HG02571 (cell line): ENCODE results near the gene SNAI1.
"Not testable (repeated sequence)": the region's sequence is repeated elsewhere in the genome, so short reads cannot be mapped to it uniquely, and the experiment has no call there.

Experiments used
- ATAC-seq: cut with Tn5 transposase; IDR thresholded peaks from one replicate; pipeline ENCODE4 v1.9.1; 2021; ENCODE audit warnings: mild to moderate bottlenecking, moderate library complexity; ENCODE audit not compliant: unreplicated experiment

The SNAI1 gene

DNA sequence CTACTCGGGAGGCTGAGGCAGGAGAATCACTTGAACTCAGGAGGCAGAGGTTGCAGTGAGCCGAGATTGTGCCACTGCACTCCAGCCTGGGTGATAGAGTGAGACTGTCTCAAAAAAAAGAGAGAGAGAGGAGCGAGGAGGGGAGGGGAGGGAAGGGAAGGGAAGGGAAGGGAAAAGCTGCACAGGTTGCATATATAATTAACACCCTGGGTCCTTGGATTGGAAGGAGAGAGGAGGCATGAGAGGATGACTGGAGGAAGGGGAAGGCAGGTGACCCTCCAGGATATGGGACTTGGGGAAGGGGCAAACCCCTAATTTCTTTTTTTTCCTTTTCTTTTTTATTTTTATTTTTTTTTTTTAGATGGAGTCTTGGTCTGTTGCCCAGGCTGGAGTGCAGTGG is 28.8 kb downstream of the SNAI1 start:
- not testable (repeated sequence) for ATAC-seq

DNA sequence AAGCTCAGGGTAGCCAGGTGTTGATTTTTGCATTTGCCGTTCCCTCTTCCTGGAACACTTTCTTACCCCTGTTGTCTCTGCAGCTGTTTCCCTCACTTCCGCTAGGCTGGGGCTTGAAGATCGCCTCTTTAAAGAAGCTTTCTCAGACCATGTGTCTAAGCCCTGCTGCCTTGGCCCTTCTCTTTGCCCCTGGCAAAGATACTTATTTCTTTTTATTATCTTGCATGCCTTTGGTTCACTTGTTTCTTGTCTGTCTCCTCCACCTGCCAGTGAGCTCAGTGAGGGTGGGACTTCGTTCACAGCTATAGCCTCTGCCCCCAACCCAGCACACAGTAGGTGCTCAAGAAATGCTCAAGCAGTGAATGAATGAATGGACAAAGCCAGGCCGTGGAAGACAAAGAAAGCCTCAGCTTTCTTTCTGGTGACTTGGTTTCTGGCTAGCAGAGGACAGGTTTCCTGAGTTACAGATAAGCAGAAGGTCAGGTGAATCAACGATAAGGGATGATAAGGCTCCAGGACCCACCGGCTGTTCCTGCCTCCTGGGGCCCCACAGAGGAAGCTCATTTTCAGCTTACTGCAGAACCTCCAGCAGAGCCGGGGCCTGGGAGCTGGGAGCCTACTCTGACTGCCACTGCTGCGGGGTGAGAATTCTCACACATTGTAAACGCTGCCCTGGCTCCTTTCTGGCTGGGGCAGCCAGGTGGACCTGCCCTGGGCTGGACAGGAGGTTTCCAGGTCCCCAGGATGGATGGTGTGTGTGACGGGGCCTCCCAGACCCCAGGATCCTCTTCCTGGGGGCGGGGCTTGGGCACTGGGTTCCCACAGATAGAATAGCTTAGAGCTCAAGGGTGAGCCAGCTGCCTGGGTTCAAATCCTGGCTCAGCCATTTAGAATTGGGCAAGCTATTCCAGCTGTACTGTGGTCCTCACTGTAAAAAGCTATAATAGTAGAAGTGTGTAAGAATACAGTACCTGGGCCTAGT is 29.8 kb downstream of the SNAI1 start:
- ATAC-seq = no peak

DNA sequence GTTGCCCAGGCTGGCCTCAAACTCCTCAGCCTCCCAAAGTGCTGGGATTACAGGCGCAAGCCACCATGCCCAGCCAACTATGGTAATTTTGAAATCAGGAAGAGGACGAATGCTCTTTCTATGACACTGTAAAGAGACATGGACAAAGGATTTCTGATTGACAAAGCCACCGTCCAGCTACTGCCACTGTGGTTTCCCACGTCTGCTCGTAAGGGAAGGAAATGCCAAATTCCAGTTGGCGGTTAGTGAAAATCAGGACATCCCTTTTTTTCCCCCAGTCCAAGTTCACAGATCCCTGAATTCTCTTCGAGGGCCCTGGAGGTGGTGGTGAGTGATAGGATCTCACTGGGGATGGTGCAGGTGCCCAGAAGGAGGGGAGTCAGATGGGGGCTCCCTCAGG is 31.2 kb downstream of the SNAI1 start:
- no peak for ATAC-seq

DNA sequence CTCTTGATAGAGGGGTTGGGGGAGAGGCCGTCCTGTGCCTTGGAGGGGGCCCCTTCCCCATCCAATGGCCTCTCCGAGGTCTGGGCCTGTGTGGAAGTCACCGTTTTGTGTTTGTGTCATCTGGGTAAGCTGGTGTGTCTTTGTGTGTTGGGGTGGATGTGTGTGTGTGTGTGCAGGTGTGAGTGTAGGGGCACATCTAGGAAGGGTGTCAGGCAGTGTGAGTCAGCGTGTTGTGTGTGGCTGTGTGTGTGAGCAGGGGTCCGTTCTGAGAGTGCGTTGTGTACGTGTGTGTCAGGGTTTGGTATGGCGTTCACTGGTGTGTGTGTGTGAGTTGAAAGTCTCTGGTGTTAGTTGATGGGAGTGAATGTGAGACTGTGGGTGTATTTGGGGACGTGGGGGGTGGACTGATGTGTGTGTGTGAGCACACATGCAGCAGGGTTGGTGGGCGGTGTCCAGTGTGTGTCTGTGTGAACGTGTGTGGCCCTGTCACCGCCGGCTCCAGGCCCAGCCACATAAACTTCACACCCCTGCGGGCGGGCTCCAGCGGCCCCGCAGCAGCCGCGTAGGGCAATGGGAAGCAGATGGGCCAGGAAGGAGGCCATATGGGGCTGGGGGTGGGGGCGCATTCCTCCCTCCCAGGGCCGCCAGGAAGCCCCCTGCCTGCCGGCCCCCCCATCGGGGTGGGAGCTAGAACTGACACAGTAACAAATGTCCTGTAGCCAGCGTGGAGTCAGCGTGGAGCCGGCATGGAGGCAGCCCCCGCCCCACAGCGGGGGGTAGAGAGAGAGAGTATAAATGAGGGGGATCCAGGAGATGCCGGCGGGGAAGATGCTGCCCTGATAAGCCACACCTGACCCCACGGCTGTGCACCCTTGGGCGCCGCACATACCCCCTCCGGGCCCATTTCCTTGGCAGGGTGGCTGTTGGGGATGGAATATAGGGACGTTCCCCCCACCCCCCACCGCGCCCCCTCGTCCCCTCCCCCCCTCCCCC is 32.1 kb downstream of the SNAI1 start:
- no peak for ATAC-seq

DNA sequence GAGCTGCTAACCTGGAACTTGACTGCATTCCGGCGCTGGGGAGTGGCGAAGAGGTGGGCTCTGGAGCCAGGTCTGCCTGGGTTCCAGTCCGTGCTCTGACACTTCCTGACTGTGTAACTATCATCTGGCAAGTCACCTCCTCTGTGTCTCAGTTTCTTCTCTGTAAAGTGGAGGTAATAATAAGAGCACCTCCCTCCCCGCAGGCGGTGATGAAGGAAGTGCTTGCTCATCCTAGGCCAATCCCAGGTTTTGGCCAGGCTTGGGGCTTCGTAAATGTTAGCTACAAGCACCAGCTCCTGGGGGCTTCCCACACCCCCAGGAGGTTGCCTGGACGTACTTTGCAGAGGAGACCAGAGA is 32.8 kb downstream of the SNAI1 start:
- ATAC-seq = no peak

DNA sequence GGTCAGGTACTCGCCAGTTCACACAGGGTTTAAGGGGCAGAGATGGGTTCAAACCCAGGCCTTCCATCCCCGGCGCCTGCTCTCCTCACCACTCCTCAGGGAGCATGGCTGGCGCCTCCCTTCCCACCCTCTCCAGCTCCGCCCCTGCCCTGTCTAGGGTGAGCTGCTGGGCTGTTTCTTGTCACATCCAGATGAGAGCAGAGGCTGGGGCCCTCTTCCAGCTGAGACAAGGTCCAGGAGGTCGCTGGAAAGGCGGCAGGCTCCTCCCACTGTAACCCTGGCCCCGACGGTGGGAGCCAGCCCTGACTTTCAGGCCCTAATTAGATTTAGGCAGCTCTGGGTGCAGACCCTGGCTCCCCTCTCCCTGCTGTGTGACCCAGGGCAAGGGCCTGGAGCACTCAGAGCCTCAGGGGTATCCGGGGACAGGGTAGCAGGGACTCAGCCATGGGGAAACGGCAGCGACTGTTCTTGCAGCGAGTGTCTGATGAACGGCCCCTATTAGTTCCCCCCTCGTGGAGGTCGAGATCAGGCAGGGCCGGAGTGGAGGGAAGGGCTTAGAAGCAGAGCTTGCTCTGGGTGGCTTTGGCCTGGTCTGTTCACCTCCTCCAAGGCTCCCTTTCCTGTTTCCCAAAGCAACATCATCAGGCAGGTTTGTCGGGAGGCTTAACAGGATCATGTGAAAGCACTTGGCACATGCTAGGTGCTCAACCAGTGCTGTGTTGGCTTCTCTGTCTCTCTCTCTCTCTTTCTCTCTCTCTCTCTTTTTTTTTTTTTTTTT is 33.4 kb downstream of the SNAI1 start:
- no peak for ATAC-seq

DNA sequence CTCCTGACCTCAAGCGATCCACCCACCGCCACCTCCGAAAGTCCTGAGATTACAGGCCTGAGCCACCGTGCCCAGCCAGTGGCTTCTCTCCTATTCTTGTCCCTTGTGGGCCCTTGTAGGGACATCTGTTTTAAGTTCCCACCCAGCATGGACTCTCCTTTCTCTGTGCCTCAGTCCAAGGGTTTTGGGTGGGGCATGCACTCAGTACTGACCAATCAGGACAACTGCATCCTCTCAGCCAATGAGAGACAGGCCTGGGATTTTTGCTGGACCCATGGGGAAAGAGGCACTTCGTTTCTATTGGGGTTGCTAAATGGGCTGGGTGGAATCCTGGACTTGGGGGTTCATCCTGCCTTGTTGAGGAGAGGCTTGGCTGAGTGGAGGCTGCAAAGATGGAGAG is 34.4 kb downstream of the SNAI1 start:
- no peak for ATAC-seq

DNA sequence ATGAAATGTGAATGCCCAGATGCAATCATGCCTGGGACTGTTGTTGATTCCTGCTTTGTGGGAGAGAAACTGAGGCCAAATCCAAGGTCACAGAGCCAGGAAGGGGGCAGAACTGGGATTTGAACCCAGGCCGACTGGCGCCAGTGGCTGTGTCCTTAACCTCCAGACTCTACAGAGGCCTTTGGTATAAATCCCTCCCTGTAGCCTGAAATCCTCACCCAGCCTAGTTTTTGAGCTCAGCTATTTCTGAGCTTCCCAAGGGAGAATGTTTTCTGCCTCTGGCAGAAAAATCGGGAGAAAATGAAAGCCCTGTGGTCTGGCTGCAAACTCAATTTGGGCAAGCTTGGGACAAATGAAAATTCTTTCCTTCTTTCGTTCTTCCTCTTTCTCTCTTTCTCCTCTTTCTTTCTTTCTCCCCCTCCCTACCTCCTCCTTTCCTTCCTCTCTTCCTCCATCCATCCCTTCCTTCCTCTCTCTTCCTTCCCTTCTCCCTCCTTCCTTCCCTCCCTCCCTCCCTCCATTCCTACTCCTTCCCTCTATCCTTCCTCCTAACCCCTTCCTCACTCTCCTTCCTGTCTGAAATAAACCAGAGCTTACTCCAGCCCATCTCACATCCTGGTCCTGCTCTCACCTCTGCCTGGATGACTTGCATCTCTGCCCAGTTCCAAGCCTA is 34.9 kb downstream of the SNAI1 start:
- ATAC-seq = no peak

DNA sequence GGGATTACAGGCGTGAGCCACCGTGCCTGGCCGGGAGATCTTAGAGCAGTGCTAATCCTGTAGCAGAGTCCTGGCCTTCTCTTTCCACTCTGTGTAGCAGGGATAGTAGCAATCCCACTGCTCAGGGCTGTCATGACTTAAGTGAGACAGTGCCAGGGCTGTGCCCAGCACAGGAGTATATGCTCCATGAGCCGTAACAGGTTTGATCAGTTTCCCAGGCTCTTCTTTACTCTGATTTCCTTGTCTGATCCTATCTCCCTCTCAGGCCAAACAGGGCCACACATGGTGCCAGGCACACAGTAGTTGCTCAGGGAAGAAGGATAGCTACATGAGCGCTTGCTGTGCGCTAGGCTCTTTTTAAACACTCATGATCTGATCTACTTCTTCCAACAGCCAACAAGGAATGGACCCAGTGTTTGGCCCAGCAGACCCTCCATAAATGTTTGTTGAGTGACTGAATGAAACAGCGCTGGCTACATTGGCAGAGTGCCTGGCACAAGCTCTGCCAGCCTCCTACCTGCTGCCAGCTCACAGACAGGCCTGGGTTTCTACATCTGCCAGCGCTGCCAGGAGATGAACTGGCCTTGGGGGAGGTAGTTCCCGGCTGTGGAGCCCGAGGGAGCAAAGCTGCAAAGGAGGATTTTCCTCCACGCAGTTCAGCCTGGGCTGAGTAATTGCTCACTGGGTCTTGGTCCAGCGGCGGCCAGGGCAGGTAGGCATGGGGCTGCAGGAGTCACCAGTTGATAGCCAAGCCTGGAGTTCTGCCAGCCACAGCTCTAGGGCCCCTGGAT is 36.9 kb downstream of the SNAI1 start:
- no peak for ATAC-seq

DNA sequence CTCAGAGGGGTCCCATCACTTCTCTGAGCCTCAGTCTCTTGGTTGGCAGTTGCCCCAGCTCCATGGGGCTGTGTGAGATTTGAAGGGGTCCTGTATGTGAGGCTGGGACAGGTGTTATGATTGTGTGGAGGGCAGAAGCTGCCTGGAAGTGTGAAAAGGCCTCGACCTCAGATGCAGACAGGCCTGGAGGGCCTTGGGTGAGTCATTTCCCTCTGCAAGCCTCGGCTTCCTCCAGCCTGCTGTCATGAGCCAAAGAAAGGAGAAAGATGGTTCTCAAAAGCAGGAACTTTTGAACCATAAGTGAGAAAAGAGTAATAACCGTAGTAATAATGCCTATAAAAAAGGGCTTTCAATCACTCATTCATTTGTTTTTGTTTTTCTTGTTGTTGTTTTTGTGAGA is 37.5 kb downstream of the SNAI1 start:
- ATAC-seq = no peak

DNA sequence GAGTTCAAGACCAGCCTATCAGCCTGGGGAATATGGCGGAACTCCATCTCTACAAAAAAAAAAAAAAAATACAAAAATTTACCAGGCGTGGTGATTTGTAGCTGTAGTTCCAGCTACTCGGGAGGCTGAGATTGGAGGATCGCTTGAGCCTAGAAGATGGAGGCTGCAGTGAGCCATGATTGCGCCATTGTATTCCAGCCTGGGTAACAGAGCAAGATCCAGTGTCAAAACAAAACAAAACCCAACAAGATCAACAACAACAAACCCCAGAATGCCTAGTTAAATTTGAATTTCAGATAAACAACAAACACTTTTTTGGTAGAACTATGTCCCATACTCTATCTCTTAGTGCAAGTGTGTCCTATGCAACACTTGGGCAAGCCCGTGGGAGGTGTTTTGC is 39.9 kb downstream of the SNAI1 start:
- no peak for ATAC-seq

DNA sequence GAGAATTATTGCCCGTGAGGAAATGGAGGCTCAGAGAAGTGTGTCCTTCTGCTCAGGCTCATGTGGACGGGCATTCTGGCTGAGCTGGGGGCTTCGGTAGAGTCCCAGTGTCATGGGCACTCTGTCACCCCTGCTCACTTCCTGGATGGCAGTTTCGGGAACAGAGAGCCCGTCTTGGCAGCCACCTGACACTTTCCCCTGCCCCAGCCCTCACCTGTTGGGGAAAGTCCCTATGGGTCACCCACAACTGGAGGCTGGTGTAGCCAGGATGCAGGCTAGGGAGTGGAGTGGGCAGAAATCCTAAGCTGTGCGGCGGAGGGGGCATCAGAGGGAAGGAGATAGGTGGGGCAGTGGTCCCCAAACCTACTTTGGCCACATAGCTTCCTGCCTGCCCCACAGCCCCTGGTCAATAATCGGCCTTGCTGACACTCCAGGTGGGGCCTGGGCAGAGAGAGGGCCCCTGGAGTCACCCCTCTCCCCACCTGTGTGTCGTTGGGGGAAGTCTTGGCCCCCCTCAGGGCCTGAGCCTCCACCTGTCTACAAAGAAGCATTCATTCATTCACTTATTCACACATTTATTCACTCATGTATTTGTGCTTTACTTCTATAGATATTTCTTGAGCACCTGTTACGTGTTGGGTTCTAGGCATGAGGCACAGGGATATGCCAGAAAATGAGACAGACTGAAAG is 40.5 kb downstream of the SNAI1 start:
- no peak for ATAC-seq

DNA sequence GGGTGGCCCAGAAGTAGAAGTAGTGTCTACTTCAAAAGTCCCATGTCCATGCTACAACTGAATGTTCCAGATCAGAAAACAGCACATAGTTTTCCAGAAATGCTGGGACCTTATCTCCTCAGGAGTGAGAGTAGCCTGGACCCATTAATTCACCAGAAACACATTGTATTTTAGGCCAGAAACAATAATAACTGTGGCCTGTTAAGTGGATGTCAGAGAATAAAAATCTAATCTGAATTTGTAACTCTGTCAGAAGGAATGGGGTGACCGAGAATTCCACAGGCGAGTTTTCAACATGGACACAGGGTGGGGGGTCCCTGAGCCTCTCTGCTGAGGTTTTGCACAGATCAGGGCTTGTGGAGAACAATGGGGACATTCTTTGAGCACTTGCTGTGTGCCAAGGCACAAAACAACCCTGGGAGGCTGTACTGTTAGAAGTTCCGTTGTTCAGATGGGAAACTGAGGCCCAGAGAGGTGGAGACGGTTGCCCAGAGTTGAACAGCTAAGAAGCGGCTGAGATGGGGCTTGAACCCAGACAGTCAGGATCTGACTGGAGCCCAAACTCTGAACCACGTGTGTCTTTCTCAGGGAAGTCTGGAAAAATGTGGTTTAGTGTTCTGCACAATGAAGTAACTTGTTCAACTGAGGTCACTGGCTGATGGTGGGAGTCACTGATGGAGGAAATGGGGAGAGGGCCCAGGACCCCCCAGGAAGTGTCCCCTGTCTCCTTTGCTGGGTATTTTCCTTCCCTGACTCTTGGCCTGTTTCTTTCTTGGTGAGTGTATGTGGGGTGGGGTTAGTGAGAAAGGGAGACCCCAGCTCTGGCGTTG is 44.2 kb downstream of the SNAI1 start:
- no peak for ATAC-seq

DNA sequence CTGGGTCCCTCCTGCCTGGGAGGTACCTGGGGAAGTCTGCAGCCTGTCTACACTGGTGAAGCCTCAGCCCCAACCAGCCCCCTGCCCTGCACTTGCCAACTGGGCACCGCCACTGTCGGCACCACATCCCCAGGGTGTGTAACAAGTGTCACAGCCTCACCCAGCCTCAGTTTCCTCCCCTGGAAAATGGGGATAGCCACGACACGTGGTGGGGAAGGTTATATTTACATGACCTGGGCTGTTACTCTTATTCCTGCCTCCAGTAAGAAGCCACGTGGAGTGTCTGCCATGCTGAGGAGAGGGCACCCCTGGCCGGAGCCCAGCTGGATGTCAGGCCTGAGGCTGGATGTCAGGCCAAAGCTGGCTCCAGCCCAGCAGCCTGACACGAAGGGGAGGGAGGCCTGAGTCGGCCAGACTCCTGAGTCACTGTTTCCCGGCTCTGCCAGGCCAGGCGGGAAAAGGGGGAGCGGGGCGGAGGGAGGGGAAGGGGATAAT is 44.9 kb downstream of the SNAI1 start:
- ATAC-seq = no peak

DNA sequence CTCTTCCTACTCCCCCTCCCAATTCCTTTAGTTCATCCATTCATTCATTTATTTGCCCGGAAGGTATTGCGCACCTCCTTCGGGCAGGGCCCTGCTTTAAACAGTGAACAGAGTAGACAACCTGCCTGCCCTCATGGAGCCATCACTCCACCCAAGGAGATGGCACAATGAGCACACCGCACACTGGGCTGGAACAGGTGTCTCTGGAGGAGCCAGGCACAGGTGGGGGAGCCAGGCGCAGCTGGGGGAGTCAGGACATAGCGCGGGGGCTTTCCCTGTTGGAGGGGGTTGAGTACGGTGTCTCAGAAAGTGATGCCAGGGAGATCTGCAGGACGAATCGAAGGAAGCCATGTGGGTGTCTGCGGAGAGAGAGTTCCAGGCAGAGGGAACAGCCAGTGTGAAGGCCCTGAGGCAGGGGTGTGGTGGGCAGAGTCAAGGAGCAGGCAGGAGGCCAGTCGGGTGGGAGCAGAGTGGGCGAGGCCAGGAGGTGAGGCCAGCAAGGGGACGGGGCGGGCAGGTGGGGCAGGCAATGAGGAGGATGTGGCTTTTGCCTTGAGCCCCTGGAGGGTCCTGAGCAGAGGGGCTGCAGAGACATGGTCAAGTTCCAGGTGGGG is 46.4 kb downstream of the SNAI1 start:
- ATAC-seq = no peak

DNA sequence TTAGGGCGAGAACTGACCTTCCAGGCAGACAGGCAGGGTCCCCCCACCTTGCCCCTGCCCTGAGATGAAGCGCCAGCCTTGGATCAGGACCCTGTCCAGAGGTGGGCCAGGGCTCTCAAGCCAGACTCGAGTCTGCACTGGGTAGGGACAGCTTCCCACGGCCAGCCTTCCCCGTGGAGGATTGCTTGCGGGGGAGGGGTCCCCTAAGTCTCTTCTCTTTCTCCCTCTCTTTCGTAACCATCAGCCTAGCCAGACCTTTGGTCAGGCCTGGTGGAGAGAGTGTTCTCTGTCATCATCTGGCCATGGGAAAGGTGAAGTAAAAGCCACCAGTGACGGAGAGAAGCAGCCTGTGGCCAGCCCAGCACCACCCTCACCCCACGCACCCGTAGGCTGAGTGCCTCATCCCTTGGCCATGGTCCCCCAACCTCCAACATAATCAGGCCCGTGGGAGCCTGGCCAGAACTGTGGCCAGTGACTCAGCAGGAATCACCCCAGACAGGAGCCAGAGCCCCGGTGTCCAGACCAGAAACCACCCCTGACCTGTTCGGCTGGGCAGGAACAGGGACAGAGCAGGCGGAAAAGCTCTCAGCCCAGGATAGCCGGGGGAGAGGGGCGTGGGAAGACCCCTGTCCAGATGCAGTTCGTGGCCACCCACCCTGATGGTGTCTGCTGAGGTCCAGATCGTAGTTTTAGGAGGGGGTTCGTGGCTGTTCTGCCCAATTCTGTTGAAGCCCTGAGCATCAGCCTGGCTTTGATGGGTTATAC is 47.1 kb downstream of the SNAI1 start:
- ATAC-seq = no peak
